Hepatocyte (in vitro differentiated cells): Measurements from ENCODE around the gene IGFALS.

Source experiments
- EZH2 ChIP-seq: fragments of 200-600 bp; sonication (generic); IDR thresholded peaks from 2 replicates; pipeline ENCODE4 v1.6.1; 2016; ENCODE audit warnings: antibody characterized with exemption, mild to moderate bottlenecking, borderline replicate concordance
- EZH2phosphoT487 ChIP-seq: fragments of 200-600 bp; sonication (generic); IDR thresholded peaks from one replicate; pipeline ENCODE4 v1.6.1; 2018; ENCODE audit warnings: antibody characterized with exemption, mild to moderate bottlenecking, low read depth, moderate library complexity; ENCODE audit not compliant: unreplicated experiment, severe bottlenecking
- TF ChIP-seq, protein P1 (sequence below): fragments of 200-600 bp; sonication (generic); IDR thresholded peaks from 2 replicates; pipeline ENCODE4 v1.5.1; 2016; ENCODE audit warnings: antibody characterized with exemption, mild to moderate bottlenecking; ENCODE audit not compliant: poor library complexity

DNA sequence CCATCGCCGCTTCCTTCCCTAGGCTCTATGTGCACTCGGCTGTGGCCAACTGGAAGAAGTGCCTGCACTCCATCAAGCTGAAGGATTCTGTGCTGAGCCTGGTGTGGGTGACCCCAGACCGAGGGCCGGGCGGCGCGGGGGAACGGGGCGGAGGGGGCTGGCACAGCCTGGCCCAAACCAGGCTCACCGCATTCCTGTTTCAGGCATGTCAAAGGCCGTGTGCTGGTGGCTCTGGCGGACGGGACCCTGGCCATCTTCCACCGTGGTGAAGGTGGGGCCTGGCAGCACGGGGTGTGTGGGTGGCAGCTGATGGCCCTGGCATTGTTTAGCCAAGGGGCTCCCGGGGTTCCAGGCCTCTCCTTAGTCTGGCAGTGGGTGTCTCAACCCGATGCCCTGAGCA is 26.8 kb downstream of the IGFALS start:
- TF ChIP-seq, protein P1, sequence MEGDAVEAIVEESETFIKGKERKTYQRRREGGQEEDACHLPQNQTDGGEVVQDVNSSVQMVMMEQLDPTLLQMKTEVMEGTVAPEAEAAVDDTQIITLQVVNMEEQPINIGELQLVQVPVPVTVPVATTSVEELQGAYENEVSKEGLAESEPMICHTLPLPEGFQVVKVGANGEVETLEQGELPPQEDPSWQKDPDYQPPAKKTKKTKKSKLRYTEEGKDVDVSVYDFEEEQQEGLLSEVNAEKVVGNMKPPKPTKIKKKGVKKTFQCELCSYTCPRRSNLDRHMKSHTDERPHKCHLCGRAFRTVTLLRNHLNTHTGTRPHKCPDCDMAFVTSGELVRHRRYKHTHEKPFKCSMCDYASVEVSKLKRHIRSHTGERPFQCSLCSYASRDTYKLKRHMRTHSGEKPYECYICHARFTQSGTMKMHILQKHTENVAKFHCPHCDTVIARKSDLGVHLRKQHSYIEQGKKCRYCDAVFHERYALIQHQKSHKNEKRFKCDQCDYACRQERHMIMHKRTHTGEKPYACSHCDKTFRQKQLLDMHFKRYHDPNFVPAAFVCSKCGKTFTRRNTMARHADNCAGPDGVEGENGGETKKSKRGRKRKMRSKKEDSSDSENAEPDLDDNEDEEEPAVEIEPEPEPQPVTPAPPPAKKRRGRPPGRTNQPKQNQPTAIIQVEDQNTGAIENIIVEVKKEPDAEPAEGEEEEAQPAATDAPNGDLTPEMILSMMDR: no peak
- TF ChIP-seq EZH2: no peak
- TF ChIP-seq EZH2phosphoT487: no peak
